ENCODE data around the gene WRNIP1.

DNA sequence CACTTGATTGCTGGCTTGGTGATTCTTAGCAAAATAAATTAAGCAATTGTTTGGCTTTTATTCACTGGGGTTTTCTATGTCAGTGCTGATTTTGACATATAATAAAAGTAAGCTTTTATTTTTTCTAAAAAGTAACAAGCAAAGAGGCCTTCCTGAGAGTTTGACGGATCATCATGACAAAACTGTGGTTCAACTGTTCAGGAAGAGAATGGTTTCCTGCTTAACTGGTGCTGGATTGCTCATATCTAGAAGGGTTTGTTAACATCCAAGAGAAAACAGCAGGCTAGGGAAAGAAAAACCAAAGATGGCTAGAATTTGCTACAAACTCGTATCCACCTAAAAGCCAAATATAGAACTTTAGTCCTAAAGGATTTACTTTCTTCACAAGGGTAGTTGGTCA lies 55.2 kb downstream of the WRNIP1 start:
- TF ChIP-seq CTCF (IDR thresholded peaks at IDR 0.05) = no peak
- no peak for TF ChIP-seq POLR2AphosphoS5 (IDR thresholded peaks at IDR 0.05)
- TF ChIP-seq POLR2A (IDR thresholded peaks at IDR 0.05) = no peak
- TF ChIP-seq EP300 (IDR thresholded peaks at IDR 0.05) = no peak

Measured in sigmoid colon (tissue), 4 donors.